H1 (cell line): Measurements from ENCODE around the gene SHISA7. TPM values are rescaled to one million over a fixed set of nuclear protein-coding genes. Genes with fewer than 3 reads are reported as not detected.

Experiments
- CTCF ChIA-PET: fragments of 300-600 bp; sonication (Branson Sonifier 250); formaldehyde crosslinking; loops from one replicate; lab custom pipeline; 2021; ENCODE audit not compliant: partially characterized antibody; lab: Charles Lee
- POLR2A ChIA-PET: fragments of 300-600 bp; sonication (Branson Sonifier 250); formaldehyde crosslinking; loops from one replicate; lab custom pipeline; 2021; ENCODE audit warnings: inconsistent platforms; ENCODE audit not compliant: partially characterized antibody; lab: Charles Lee
- DNase-seq, 2 experiments: peaks; one replicate each; pipeline versions ENCODE4 v3.0.0 to v3.0.0-alpha.2; 2010 to 2022; ENCODE audit warnings: low spot score in 2 of 2, low read depth in 1 of 2, mixed read lengths in 1 of 2
- FAIRE-seq: peaks from 2 replicates; lab custom pipeline; 2011; peaks lifted over from hg19 to GRCh38; lab: Jason Lieb, UNC
- H2AFZ ChIP-seq: 2 replicates; pipeline ENCODE4 v1.8.1; 2012; ENCODE audit warnings: low read length, inconsistent platforms
- H2AK5ac ChIP-seq: 2 replicates; pipeline ENCODE4 v1.6.1; 2013; ENCODE audit warnings: low read depth, low read length
- H2BK120ac ChIP-seq: replicated peaks from 2 replicates; pipeline ENCODE3; 2013; ENCODE audit warnings: low read depth, low read length, inconsistent platforms
- H2BK12ac ChIP-seq: 2 replicates; pipeline ENCODE4 v1.6.1; 2013; ENCODE audit warnings: low read depth, low read length
- H2BK15ac ChIP-seq: 2 replicates; pipeline ENCODE4 v1.6.1; 2013; ENCODE audit warnings: low read length
- H2BK20ac ChIP-seq: 2 replicates; pipeline ENCODE4 v1.6.1; 2013; ENCODE audit warnings: low read length
- H2BK5ac ChIP-seq: 2 replicates; pipeline ENCODE4 v1.6.1; 2013; ENCODE audit warnings: low read depth, low read length
- H3K14ac ChIP-seq: 2 replicates; pipeline ENCODE4 v1.6.1; 2013; ENCODE audit warnings: inconsistent platforms; ENCODE audit not compliant: insufficient read length
- H3K18ac ChIP-seq: 2 replicates; pipeline ENCODE4 v1.6.1; 2013; ENCODE audit warnings: low read length; ENCODE audit errors: extremely low read depth
- H3K23ac ChIP-seq: 2 replicates; pipeline ENCODE4 v1.6.1; 2013; ENCODE audit warnings: inconsistent platforms; ENCODE audit not compliant: insufficient read length
- H3K23me2 ChIP-seq: 2 replicates; pipeline ENCODE4 v1.6.1; 2013; ENCODE audit warnings: low read depth, low read length
- H3K27ac ChIP-seq: 2 replicates; pipeline ENCODE4 v1.6.1; 2011; ENCODE audit warnings: low read depth, low read length, inconsistent platforms
- H3K27me3 ChIP-seq, 4 experiments: replicated peaks in 1 of 4; 1 replicate in 1 of 4; 2 replicates in 3 of 4; pipeline versions ENCODE4 v1.6.1 to v1.8.1; 2011 to 2013; ENCODE audit warnings: low read length in 3 of 4, mild to moderate bottlenecking in 3 of 4, inconsistent platforms in 2 of 4, mixed read lengths in 2 of 4, moderate library complexity in 1 of 4; ENCODE audit not compliant: control insufficient read depth in 3 of 4, insufficient read depth in 3 of 4; ENCODE audit errors: extremely low read depth in 1 of 4
- H3K36me3 ChIP-seq, 4 experiments: 2 replicates each; pipeline versions ENCODE4 v1.6.1 to v1.8.1; 2011 to 2013; ENCODE audit warnings: mild to moderate bottlenecking in 4 of 4, low read length in 3 of 4, moderate library complexity in 2 of 4, control low read depth in 1 of 4, inconsistent platforms in 1 of 4; ENCODE audit not compliant: insufficient read depth in 4 of 4, control insufficient read depth in 2 of 4
- H3K4ac ChIP-seq: replicated peaks from 2 replicates; pipeline ENCODE3; 2013; ENCODE audit warnings: low read length, low read depth, mixed read lengths, inconsistent platforms; ENCODE audit not compliant: insufficient read length
- H3K4me1 ChIP-seq, 4 experiments: replicated peaks in 1 of 4; 1 replicate in 1 of 4; 2 replicates in 3 of 4; pipeline versions ENCODE4 v1.6.1 to v1.8.1; 2011 to 2013; ENCODE audit warnings: low read length in 3 of 4, inconsistent platforms in 2 of 4, mixed read lengths in 1 of 4; ENCODE audit not compliant: insufficient read depth in 4 of 4, control insufficient read depth in 3 of 4
- H3K4me2 ChIP-seq, 2 experiments: 2 replicates each; pipeline versions ENCODE4 v1.6.1 to v1.8.1; 2011 to 2013; ENCODE audit warnings: low read depth in 2 of 2, low read length in 2 of 2, control low read depth in 1 of 2, inconsistent platforms in 1 of 2, mild to moderate bottlenecking in 1 of 2; ENCODE audit not compliant: insufficient read depth in 1 of 2
- H3K4me3 ChIP-seq, 4 experiments: fragments of 200-600, 300-600 bp in 1 of 4; sonication (generic), shearing (Covaris generic), sonication (Bioruptor Twin) in 1 of 4; 2 replicates each; pipeline versions ENCODE4 v1.5.1 to v1.8.1; 2011 to 2016; ENCODE audit warnings: low read length in 4 of 4, low read depth in 3 of 4, control low read depth in 2 of 4, inconsistent platforms in 2 of 4, mild to moderate bottlenecking in 2 of 4, mixed read lengths in 1 of 4, moderate library complexity in 1 of 4; ENCODE audit not compliant: insufficient read depth in 2 of 4; ENCODE audit errors: extremely low read depth in 1 of 4
- H3K56ac ChIP-seq: replicated peaks from 2 replicates; pipeline ENCODE3; 2013; ENCODE audit warnings: low read depth, mild to moderate bottlenecking, mixed read lengths, low read length, inconsistent platforms; ENCODE audit not compliant: insufficient read length
- H3K79me1 ChIP-seq: 2 replicates; pipeline ENCODE4 v1.6.1; 2013; ENCODE audit warnings: low read depth, low read length, control low read depth
- H3K79me2 ChIP-seq, 2 experiments: 2 replicates each; pipeline versions ENCODE4 v1.6.1 to v1.8.1; 2012 to 2013; ENCODE audit warnings: low read length in 2 of 2, mild to moderate bottlenecking in 2 of 2, inconsistent platforms in 1 of 2; ENCODE audit not compliant: insufficient read depth in 2 of 2, control insufficient read depth in 1 of 2
- H3K9ac ChIP-seq, 4 experiments: replicated peaks in 1 of 4; 1 replicate in 1 of 4; 2 replicates in 3 of 4; pipeline versions ENCODE4 v1.6.1 to v1.8.1; 2011 to 2013; ENCODE audit warnings: low read depth in 3 of 4, low read length in 3 of 4, control low read depth in 2 of 4, mild to moderate bottlenecking in 2 of 4, moderate library complexity in 2 of 4, inconsistent platforms in 1 of 4; ENCODE audit errors: extremely low read depth in 1 of 4
- H3K9me3 ChIP-seq, 2 experiments: 2 replicates each; pipeline versions ENCODE4 v1.6.1 to v1.8.1; 2012 to 2013; ENCODE audit warnings: mild to moderate bottlenecking in 2 of 2, moderate library complexity in 2 of 2, control low read depth in 1 of 2, inconsistent platforms in 1 of 2, low read depth in 1 of 2, low read length in 1 of 2, mixed read lengths in 1 of 2; ENCODE audit not compliant: insufficient read depth in 2 of 2
- H4K20me1 ChIP-seq, 2 experiments: replicated peaks in 1 of 2; 2 replicates each; pipeline versions ENCODE3 to v1.8.1; 2011 to 2013; ENCODE audit warnings: inconsistent platforms in 2 of 2, low read length in 2 of 2, mild to moderate bottlenecking in 1 of 2; ENCODE audit not compliant: insufficient read depth in 2 of 2, control insufficient read depth in 1 of 2
- H4K5ac ChIP-seq: 2 replicates; pipeline ENCODE4 v1.6.1; 2013; ENCODE audit warnings: low read length, low read depth, mixed read lengths, inconsistent platforms; ENCODE audit not compliant: insufficient read length
- H4K8ac ChIP-seq: 2 replicates; pipeline ENCODE4 v1.8.0; 2013; ENCODE audit warnings: mild to moderate bottlenecking, moderate library complexity, low read length, inconsistent platforms; ENCODE audit not compliant: insufficient read depth; ENCODE audit errors: extremely low read depth
- H4K91ac ChIP-seq: replicated peaks from 2 replicates; pipeline ENCODE3; 2013; ENCODE audit warnings: low read length, mixed read lengths, inconsistent platforms; ENCODE audit not compliant: insufficient read length
- BRCA1 ChIP-seq: IDR thresholded peaks from 2 replicates; pipeline ENCODE4 v1.6.1; 2012; ENCODE audit warnings: low read depth, low read length, improper control_type of control experiment
- HDAC2 ChIP-seq, 2 experiments: fragments of 300-600 bp in 1 of 2; sonication (generic) in 1 of 2; IDR thresholded peaks; 2 replicates each; pipeline ENCODE4 v1.6.1; 2011 to 2012; ENCODE audit warnings: low read depth in 2 of 2, low read length in 2 of 2, mild to moderate bottlenecking in 2 of 2, moderate library complexity in 2 of 2, borderline replicate concordance in 1 of 2, inconsistent platforms in 1 of 2
- NRF1 ChIP-seq: IDR thresholded peaks from 2 replicates; pipeline ENCODE4 v1.6.1; 2011; ENCODE audit warnings: mild to moderate bottlenecking, low read depth, low read length, improper control_type of control experiment
- POLR2A ChIP-seq, 2 experiments: IDR thresholded peaks; 1 replicate in 1 of 2; 2 replicates in 1 of 2; pipeline ENCODE4 v1.6.1; 2011; ENCODE audit warnings: low read depth in 2 of 2, low read length in 2 of 2, mild to moderate bottlenecking in 2 of 2; ENCODE audit errors: control extremely low read depth in 1 of 2
- RFX5 ChIP-seq: IDR thresholded peaks from 2 replicates; pipeline ENCODE4 v1.6.1; 2011; ENCODE audit warnings: low read depth, low read length, improper control_type of control experiment, borderline replicate concordance
- SIX5 ChIP-seq: IDR thresholded peaks from 2 replicates; pipeline ENCODE4 v1.6.1; 2011; ENCODE audit warnings: mild to moderate bottlenecking, low read depth, low read length
- SRF ChIP-seq: IDR thresholded peaks from 2 replicates; pipeline ENCODE4 v1.6.1; 2011; ENCODE audit warnings: mild to moderate bottlenecking, low read depth, low read length, moderate library complexity
- TBP ChIP-seq: IDR thresholded peaks from 2 replicates; pipeline ENCODE4 v1.6.1; 2011; ENCODE audit warnings: low read depth, low read length, improper control_type of control experiment
- ZNF274 ChIP-seq: IDR thresholded peaks from 2 replicates; pipeline ENCODE4 v1.7.0; 2012; ENCODE audit warnings: low read length, borderline replicate concordance; ENCODE audit errors: extremely low read depth
- WGBS, 2 experiments: shearing (Covaris generic) in 1 of 2; methylation state at CpG; one replicate each; pipeline versions ENCODE4 v1.1.6 to v1.1.7; 2013 to 2015; ENCODE audit warnings: low lambda C conversion rate in 2 of 2, mixed read lengths in 2 of 2, inconsistent platforms in 1 of 2, low coverage in 1 of 2, missing lambda C conversion rate in 1 of 2; ENCODE audit not compliant: insufficient replicate concordance in 2 of 2, insufficient coverage in 1 of 2, insufficient read length in 1 of 2; ENCODE audit errors: extremely low coverage in 1 of 2, missing lambda C conversion rate in 1 of 2; 5-methylcytosine and 5-hydroxymethylcytosine counted together
- polyA plus RNA-seq, 7 experiments: library from polyadenylated mRNA; depleted of rRNA in 3 of 7; stranded (reverse) in 5 of 7; unstranded in 2 of 7; fragments of >200 nt in 5 of 7; fragments of 200-250 nt in 2 of 7; gene quantifications; 1 replicate in 5 of 7; 2 replicates in 1 of 7; 4 replicates in 1 of 7; pipeline versions ENCODE4 v1.2.1 to v1.2.3, GENCODE V29; 2011 to 2013; ENCODE audit warnings: missing spikeins in 2 of 7, mixed read lengths in 2 of 7
- total RNA-seq: library from RNA; stranded (reverse); fragmentation: NEBNext Ultra II Directional; extraction: Animal tissue kit (Norgen Biotek cat#: 25700); gene quantifications from 2 replicates; pipeline ENCODE4 v1.2.1, GENCODE V29; 2021

Gene SHISA7
- total and polyA plus RNA-seq, 2 of the 8 experiments (the other 6 are each of a cell fraction or from before 2014, with no cell fraction given): 0.76 to 1.0 TPM

GRCh38 chr19:55471266-55471665, 28.2 kb upstream of the SHISA7 start:
- 94% methylated on average over 11 of the region's 13 CpGs; no CpG with 5 or more reads in 1 of the 2 experiments for WGBS, 2 experiments
- POLR2A ChIA-PET: interaction anchor here (0.7 to 1.2 kb wide), 3 partner anchors 11 to 145 kb away, joined by 3 to 4 read pairs (median 3); no protein-coding TSS in a partner anchor

More at GRCh38 chr19:55471266-55471665, 28.2 kb upstream of the SHISA7 start:
- Histone ChIP-seq H2BK15ac (no peak overlapping the region), H2AFZ (no peak overlapping the region), H3K23me2 (peaks cover 2% of the 10 kb centered on the region; the same call in 1 of the 2 replicates), H3K4me1 (peaks cover 0 to 13% (median 8%) of the 10 kb centered on the region in 4 experiments; a peak in 5 of 7 replicates), H4K5ac (no peak overlapping the region), H2AK5ac (no peak overlapping the region), H3K23ac (no peak overlapping the region), H2BK12ac (no peak overlapping the region), H3K79me1 (peaks cover 2% of the 10 kb centered on the region; the same call in 1 of the 2 replicates), H3K79me2 (no peaks in the 10 kb centered on the region), H2BK5ac (no peak overlapping the region), H4K20me1 (no peaks in the 10 kb centered on the region), H3K18ac (no peak overlapping the region), H3K4me3 (no peak overlapping the region), H3K14ac (no peak overlapping the region), H3K56ac (no peak overlapping the region), H3K9ac (no peak overlapping the region), H3K27ac (no peak overlapping the region), H2BK20ac (no peak overlapping the region), H3K9me3 (no peaks in the 10 kb centered on the region), H3K4ac (no peak overlapping the region), H3K4me2 (no peak overlapping the region), H3K27me3 (no peaks in the 10 kb centered on the region; a peak in 2 of 7 replicates), H3K36me3 (no peaks in the 10 kb centered on the region), H4K91ac (no peak overlapping the region), H2BK120ac (no peak overlapping the region), H4K8ac (no peak overlapping the region)
- TF ChIP-seq POLR2A (IDR thresholded peaks at IDR 0.05; ENCODE audit: control extremely low read depth in 1 of 2, low read depth in 2 of 2, low read length in 2 of 2) (no peak), HDAC2 (IDR thresholded peaks at IDR 0.05; ENCODE audit: borderline replicate concordance in 1 of 2, low read depth in 2 of 2, low read length in 2 of 2) (no peak), BRCA1 (no peak), SIX5 (no peak), ZNF274 (no peak), NRF1 (no peak), SRF (no peak), RFX5 (no peak), TBP (no peak)
- FAIRE-seq: no peak
- CTCF ChIA-PET: interaction anchor here (0.7 to 1.3 kb wide), 5 partner anchors 13 to 183 kb away, joined by 3 to 7 read pairs (median 3); no protein-coding TSS in a partner anchor
- DNase-seq: no peak
